Measurements from ENCODE around the gene NHSL1. TPM values are rescaled to one million over a fixed set of nuclear protein-coding genes. Genes with fewer than 3 reads are reported as not detected.

Gene NHSL1
- total RNA-seq, 2 experiments from 2014 or later: 2.7 to 10.6 TPM

GRCh38 chr6:138387577-138388368, 111.5 kb downstream of the NHSL1 start:
- CTCF ChIA-PET (ENCODE audit: unreplicated experiment): no interaction called here
- TF ChIP-seq EZH2phosphoT487 (IDR thresholded peaks at IDR 0.05; ENCODE audit: borderline replicate concordance, low read depth, low read length): no peak
- TF ChIP-seq CTCF (conservative IDR thresholded peaks at IDR 0.05; ENCODE audit: low read length): 0 out of 2 replicates have a peak, but pooled peaks have one; percentile 34
- no peak for DNase-seq (ENCODE audit: low spot score)
- intact Hi-C loops (cut with micrococcal nuclease; ENCODE audit: unreplicated experiment): no loop called here
- Histone ChIP-seq H3K4me3 (ENCODE audit: low read depth, low read length, poor library complexity, severe bottlenecking) (no peak overlapping the region), H4K20me1 (ENCODE audit: insufficient read depth, low read length) (no peaks in the 10 kb centered on the region), H3K36me3 (ENCODE audit: insufficient read depth, low read length) (no peaks in the 10 kb centered on the region), H2AFZ (ENCODE audit: low read length) (0 out of 2 replicates have a peak overlapping the region, but pooled peaks have one; percentile 22), H3K79me2 (ENCODE audit: insufficient read depth, low read depth, low read length) (no peaks in the 10 kb centered on the region), H3K4me2 (ENCODE audit: low read length) (no peak overlapping the region), H3K9me3 (ENCODE audit: low read length) (no peaks in the 10 kb centered on the region), H3K9me2 (ENCODE audit: insufficient read depth, low read length) (no peaks in the 10 kb centered on the region), H3K4me1 (ENCODE audit: insufficient read depth, low read length, poor library complexity, severe bottlenecking) (peaks cover 7% of the 10 kb centered on the region), H3K27ac (ENCODE audit: low read depth, low read length, poor library complexity, severe bottlenecking) (no peak overlapping the region)
- no TSS peak for BruUV-seq (replicated peaks)
- POLR2A ChIA-PET: no interaction called here

- Histone ChIP-seq H3K9me3 (ENCODE audit: low read length) (no peaks in the 10 kb centered on the region), H3K4me3 (ENCODE audit: low read depth, low read length, poor library complexity, severe bottlenecking) (no peak overlapping the region), H3K79me2 (ENCODE audit: insufficient read depth, low read depth, low read length) (no peaks in the 10 kb centered on the region), H4K20me1 (ENCODE audit: insufficient read depth, low read length) (no peaks in the 10 kb centered on the region), H2AFZ (ENCODE audit: low read length) (no peak overlapping the region), H3K4me1 (ENCODE audit: insufficient read depth, low read length, poor library complexity, severe bottlenecking) (peaks cover 7% of the 10 kb centered on the region), H3K36me3 (ENCODE audit: insufficient read depth, low read length) (no peaks in the 10 kb centered on the region), H3K4me2 (ENCODE audit: low read length) (no peak overlapping the region), H3K9me2 (ENCODE audit: insufficient read depth, low read length) (no peaks in the 10 kb centered on the region), H3K27ac (ENCODE audit: low read depth, low read length, poor library complexity, severe bottlenecking) (no peak overlapping the region)
- BruUV-seq (replicated peaks): no TSS peak
- TF ChIP-seq CTCF (conservative IDR thresholded peaks at IDR 0.05; ENCODE audit: low read length): no peak
- TF ChIP-seq EZH2phosphoT487 (IDR thresholded peaks at IDR 0.05; ENCODE audit: borderline replicate concordance, low read depth, low read length): no peak
- POLR2A ChIA-PET: no interaction called here
- DNase-seq (ENCODE audit: low spot score): no peak
- intact Hi-C loops (cut with micrococcal nuclease; ENCODE audit: unreplicated experiment): no loop called here
- CTCF ChIA-PET (ENCODE audit: unreplicated experiment): no interaction called here
Observed at GRCh38 chr6:138386897-138387296, 112.4 kb downstream of the NHSL1 start.

- no peaks in the 10 kb centered on the region for H3K9me3 ChIP-seq (ENCODE audit: low read length)
- H2AFZ ChIP-seq (ENCODE audit: low read length): no peak overlapping the region
- intact Hi-C loops (cut with micrococcal nuclease; ENCODE audit: unreplicated experiment): no loop called here
- ChIA-PET POLR2A (interaction anchor here (1.2 kb wide), 1 partner anchor 12 kb away, joined by 3 read pairs; no protein-coding TSS in a partner anchor), CTCF (ENCODE audit: unreplicated experiment) (no interaction called here)
- no peak for TF ChIP-seq EZH2phosphoT487 (IDR thresholded peaks at IDR 0.05; ENCODE audit: borderline replicate concordance, low read depth, low read length)
- no peak for TF ChIP-seq CTCF (conservative IDR thresholded peaks at IDR 0.05; ENCODE audit: low read length)
- no TSS peak for BruUV-seq (replicated peaks)
- no peaks in the 10 kb centered on the region for H3K9me2 ChIP-seq (ENCODE audit: insufficient read depth, low read length)
- H4K20me1 ChIP-seq (ENCODE audit: insufficient read depth, low read length): no peaks in the 10 kb centered on the region
- no peak for DNase-seq (ENCODE audit: low spot score)
- H3K4me2 ChIP-seq (ENCODE audit: low read length): no peak overlapping the region
- no peaks in the 10 kb centered on the region for H3K79me2 ChIP-seq (ENCODE audit: insufficient read depth, low read depth, low read length)
- H3K4me3 ChIP-seq (ENCODE audit: low read depth, low read length, poor library complexity, severe bottlenecking): no peak overlapping the region
- H3K27ac ChIP-seq (ENCODE audit: low read depth, low read length, poor library complexity, severe bottlenecking): no peak overlapping the region
- no peaks in the 10 kb centered on the region for H3K36me3 ChIP-seq (ENCODE audit: insufficient read depth, low read length)
- H3K4me1 ChIP-seq (ENCODE audit: insufficient read depth, low read length, poor library complexity, severe bottlenecking): peaks cover 7% of the 10 kb centered on the region
Observed at GRCh38 chr6:138383776-138384175, 115.5 kb downstream of the NHSL1 start.
